NCI-H146 (cell line): ENCODE data around the gene IRGQ.
"Not testable (repeated sequence)": the region's sequence is repeated elsewhere in the genome, so short reads cannot be mapped to it uniquely, and the experiment has no call there.

ENCODE experiments used
- DNase-seq: peaks from one replicate; lab custom pipeline; 2025; lab: John Stamatoyannopoulos, UW

Gene IRGQ

GRCh38 chr19:43570174-43570791 lies 25.7 kb downstream of the IRGQ start:
- DNase-seq, result peak; percentile 94

DNA sequence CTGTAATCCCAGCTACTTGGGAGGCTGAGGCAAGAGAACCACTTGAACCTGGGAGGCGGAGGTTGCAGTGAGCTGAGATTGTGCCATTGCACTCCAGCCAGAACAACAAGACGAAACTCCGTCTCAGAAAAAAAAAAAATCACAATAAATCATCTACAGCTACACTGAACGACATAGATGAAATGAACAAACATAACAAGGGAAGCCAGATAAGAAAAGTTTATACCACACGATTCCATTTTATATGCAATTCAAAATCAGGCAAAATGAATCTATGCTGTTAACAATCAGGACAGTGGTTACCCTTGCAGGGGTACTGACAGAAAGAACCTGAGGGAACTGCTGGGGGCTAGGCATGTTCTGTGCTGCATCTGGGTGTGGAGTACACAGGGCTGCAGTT lies 26.3 kb downstream of the IRGQ start:
- DNase-seq, result no peak

DNA sequence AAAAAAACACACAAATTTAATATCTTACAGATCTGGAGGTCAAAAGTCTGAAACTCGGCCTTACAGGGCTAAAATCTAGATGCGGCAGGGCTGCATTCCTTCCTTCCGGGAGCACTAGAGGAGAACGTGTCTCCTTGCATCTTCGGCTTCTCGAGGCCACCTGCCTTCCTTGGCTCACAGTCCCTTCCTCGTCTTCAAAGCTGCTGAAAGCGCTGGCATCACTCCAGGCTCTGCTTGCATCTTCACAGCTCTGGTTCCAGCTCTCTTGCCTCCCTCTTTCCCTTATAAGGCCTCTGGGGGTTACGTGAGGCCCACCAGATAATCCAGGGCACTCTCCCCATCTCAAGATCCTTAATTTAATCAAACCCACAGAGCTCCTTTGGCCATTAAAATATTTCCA lies 31.1 kb downstream of the IRGQ start:
- no peak for DNase-seq

DNA sequence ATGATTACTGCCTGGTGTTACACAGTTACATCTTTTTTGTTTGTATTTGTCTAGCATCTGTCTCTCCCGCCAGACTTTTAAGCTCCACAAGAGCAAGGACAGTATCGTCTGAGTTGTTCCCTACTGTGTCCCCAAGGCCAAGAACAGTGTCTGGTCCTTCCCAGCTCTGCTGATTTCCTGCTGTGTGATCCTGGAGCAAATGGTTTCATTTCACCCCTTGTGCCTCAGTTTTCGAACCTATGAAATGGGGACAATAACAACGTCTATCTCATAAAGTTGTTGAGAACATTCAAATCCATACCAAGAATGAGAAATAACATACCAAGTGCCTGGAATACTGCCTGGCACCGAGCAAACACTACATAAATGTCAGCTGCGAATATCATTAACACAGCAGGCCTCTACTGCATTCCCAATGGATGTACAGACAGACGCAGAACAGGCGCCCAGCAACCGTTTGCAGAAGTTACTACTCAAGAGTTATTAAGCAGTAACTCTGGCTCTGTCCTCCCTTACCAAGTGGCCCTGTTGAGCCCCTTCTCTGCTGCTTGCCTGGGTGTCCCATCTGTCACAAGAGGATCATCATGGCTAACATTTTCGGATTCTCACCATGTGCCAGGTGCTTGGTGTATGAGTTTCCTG lies 32.0 kb downstream of the IRGQ start:
- no peak for DNase-seq

GRCh38 chr19:43562698-43563241 lies 33.2 kb downstream of the IRGQ start:
- peak; percentile 63 for DNase-seq

DNA sequence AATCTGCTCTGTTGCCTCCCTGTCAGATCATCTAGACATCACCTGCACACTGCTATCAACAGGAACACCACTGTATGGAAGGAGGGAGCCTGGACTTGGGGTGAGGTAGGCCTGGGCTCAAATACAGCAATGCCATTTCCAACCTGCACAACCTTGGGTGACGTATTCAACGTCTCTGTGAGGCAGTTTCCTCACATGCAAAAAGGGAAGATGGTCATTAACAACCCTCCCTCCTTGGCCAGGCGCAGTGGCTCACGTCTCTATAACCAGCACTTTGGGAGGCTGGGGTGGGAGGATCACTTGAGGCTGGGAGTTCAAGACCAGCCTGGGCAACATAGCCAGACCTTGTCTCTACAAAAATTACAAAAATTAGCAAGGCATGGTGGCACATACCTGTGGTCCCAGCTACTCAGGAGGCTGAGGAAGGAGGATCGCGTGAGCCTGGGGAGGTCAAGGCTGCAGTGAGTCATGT lies 33.7 kb downstream of the IRGQ start:
- DNase-seq, result no peak

- DNase-seq, result no peak
Measured at GRCh38 chr19:43561139-43561970, 34.6 kb downstream of the IRGQ start.

DNA sequence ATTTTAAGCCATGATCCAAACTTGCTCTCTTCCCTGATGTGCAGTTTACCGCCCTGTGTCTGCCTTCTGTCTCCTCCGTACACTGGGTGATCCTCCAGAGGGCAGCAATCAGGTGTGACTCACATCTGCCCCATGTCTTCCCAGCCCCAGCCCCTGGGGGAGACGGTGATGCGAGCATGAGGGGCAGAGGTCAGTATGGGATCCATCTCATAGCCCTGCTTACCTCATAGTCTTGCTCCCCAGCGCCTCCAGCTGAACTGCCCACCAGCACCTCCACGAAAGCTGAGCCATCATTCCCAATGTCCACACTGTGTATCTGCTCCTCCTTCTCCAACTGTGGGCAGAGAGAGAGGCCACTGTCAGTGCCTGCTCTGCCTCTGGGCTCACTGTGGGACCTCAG lies 35.2 kb downstream of the IRGQ start:
- no peak for DNase-seq

GRCh38 chr19:43555185-43555770 lies 40.7 kb downstream of the IRGQ start:
- peak; percentile 63 for DNase-seq

DNA sequence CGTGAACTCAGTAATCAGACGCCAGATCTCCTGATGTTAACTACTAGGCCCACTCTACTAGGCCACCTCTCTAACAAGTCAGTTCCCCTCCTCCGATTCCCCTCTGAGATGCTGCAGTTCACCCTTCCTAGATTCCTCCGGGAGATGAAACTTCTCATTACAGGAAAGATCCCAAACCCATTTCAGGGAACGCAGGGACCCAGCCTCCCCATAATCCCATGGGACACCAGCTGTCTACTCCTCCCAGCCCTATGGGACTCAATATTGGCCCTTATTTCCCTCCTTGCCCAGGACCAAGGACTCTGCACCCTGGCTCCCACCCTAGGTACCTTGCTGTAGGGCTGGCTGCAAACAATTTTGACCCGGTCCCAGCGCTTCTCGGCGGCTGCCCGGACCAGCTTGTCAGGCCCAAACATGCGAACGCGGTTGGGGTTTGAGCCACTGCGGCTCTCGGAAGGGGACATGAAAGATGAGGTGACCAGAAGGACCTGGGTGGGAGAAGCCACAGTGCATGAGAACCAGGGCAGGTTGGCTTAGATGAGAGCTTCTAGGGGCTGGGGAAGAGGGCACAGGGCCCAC lies 41.5 kb downstream of the IRGQ start:
- DNase-seq, result no peak

DNA sequence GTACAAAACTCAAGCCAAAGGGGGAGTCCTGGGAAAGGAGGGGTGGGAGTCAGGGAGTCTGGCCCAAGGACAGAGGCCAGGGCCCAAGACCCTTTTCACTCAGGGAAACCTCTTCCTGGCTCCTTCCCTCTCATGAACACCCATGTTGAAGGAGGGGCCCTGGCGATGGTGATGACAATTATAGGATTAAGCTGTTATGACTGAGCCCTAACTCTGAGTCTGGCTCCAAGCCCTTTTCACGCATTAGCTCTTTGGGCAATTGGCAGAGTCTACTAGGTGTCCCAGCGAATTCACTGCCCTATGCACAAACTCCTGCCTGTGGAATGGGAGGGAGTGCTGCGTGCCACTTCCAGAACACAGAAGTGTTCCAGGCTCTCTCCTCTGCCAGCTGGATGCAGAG lies 42.3 kb downstream of the IRGQ start:
- DNase-seq, result no peak

- DNase-seq, result no peak
Measured at GRCh38 chr19:43552616-43553015, 43.3 kb downstream of the IRGQ start.

- DNase-seq, result no peak
Measured at GRCh38 chr19:43552198-43552450, 43.8 kb downstream of the IRGQ start.

DNA sequence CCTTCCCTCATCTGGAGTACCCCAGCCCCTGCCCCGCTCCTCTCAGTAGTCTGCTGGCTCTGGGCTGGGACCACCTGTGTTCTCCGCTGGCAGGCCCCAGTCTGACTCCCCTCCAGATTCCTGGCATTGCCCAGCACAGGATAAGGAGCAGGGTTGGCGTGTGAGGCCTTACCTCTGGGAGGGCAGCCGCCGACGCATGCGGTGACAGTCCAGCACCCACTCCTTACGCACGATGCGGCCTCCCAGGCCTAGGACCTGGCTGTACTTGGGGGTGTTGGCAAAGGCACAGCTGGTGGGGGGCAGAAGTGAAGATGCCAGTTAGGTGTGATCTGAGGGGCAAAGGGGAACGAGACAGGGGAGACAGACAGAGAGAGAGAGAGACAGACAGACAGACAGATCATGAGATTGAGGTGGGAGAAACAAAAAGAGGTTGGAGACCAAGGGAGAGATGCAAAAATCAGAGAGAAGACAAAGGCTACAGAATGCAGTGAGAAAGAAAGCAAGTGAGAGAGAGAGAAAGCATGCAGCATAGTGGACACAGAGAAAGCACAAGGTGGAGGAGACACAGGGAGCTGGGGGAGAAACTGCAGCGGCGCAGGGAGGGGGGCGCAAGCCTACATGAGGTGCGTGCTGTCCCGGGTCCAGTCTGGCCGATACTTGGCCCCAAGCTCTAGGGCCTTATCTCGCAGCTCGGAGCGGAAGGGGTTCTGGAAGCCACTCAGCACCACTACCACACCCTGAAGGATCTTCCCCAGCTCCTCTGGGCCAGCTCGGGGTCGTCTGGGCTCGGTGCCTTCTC lies 44.3 kb downstream of the IRGQ start:
- DNase-seq, result no peak

- DNase-seq, result no peak
Measured at GRCh38 chr19:43548706-43549105, 47.2 kb downstream of the IRGQ start.

- DNase-seq, result not testable (repeated sequence)
Measured at GRCh38 chr19:43547926-43548325, 48.0 kb downstream of the IRGQ start.

- DNase-seq, result no peak
Measured at GRCh38 chr19:43546581-43546980, 49.4 kb downstream of the IRGQ start.

- no peak for DNase-seq
Measured at GRCh38 chr19:43545981-43546380, 50.0 kb downstream of the IRGQ start.

GRCh38 chr19:43545276-43545675 lies 50.7 kb downstream of the IRGQ start:
- no peak for DNase-seq

DNA sequence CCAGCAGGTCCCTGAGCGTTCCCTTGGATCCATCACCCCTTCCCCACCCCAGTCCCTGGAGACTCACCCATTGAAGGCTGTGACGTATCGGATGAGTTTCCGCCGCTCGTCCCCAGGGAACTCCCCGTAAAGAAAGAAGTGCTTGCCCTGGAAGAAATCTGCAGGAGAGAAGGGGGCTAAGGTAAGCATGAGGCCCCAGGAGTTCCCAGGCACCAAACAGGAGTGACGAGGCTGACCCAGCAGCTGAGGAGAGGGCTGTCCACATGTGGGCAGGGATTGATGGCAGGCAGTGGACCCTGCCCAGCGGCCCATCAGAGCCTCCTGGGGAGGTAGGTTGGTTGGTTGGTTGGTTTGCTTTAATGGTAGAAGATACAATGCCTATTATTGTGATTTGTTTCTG lies 51.9 kb downstream of the IRGQ start:
- DNase-seq, result no peak

GRCh38 chr19:43541920-43542650 lies 53.8 kb downstream of the IRGQ start:
- DNase-seq, result no peak
